Left ventricle myocardium inferior (tissue), 1 donor: Measurements from ENCODE around the gene FKBP1B. TPM values are rescaled to one million over a fixed set of nuclear protein-coding genes. Genes with fewer than 3 reads are reported as not detected.

Source experiments
- DNase-seq: peaks from one replicate; pipeline ENCODE4 v3.0.0-alpha.2; 2020
- H3K27ac ChIP-seq: fragments of 200-600 bp; replicated peaks from 2 replicates; pipeline ENCODE4 v1.8.0; 2021
- H3K27me3 ChIP-seq: fragments of 200-600 bp; 2 replicates; pipeline ENCODE4 v1.8.0; 2021; ENCODE audit warnings: low read depth
- H3K36me3 ChIP-seq: fragments of 200-600 bp; 2 replicates; pipeline ENCODE4 v1.8.0; 2021
- H3K4me1 ChIP-seq: fragments of 200-600 bp; 2 replicates; pipeline ENCODE4 v1.8.0; 2021
- H3K4me3 ChIP-seq: fragments of 200-600 bp; 2 replicates; pipeline ENCODE4 v1.8.0; 2021; ENCODE audit warnings: mild to moderate bottlenecking, moderate library complexity
- H3K9me3 ChIP-seq: fragments of 200-600 bp; replicated peaks from 2 replicates; pipeline ENCODE4 v1.8.0; 2021
- intact Hi-C: fragments of 100-400 bp; cut with micrococcal nuclease; formaldehyde crosslinking; loops from one replicate; pipeline ENCODE4 v1.11.0; 2022
- total RNA-seq: library from RNA; stranded (reverse); fragmentation: NEBNext Ultra II Directional; extraction: Animal tissue kit (Norgen Biotek cat#: 25700); gene quantifications from one replicate; pipeline ENCODE4 v1.2.1, GENCODE V29; 2021
- TF ChIP-seq, protein P1 (sequence below): fragments of 200-600 bp; IDR thresholded peaks from 2 replicates; pipeline ENCODE4 v1.8.0; 2021; ENCODE audit warnings: antibody characterized with exemption, mild to moderate bottlenecking, borderline replicate concordance
- donor health status: DM: no; HTN: yes; CAD: no; lungs with severe emphysema.

The FKBP1B gene
- total RNA-seq, 1 donor from 2014 or later = 2.1 TPM

DNA sequence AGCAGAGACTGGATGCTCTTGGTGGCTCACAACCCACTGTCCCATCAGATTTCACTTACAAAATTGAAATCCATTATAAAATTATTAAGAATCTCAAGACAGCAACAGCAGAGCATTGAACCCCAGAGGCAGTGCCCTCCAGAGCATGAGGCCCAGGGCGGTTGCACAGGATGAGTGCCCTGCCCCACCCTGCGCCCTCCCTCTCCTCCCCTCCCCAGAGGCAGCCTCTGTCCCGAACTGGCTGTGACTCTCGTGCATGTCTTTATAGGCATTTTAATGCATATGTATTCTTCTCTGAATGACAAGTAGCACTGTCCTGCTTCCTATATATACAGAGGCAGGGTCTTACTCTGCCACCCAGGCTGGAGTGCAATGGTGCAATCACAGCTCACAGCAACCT, 29.3 kb upstream of the FKBP1B start:
- H3K27me3 ChIP-seq = no peaks in the 10 kb centered on the region
- no peaks in the 10 kb centered on the region for H3K4me1 ChIP-seq
- H3K27ac ChIP-seq = no peak overlapping the region
- DNase-seq = no peak
- no peak overlapping the region for H3K4me3 ChIP-seq
- no peaks in the 10 kb centered on the region for H3K9me3 ChIP-seq
- peaks cover 15% of the 10 kb centered on the region for H3K36me3 ChIP-seq
- intact Hi-C loops = no loop called here
- TF ChIP-seq, protein P1, sequence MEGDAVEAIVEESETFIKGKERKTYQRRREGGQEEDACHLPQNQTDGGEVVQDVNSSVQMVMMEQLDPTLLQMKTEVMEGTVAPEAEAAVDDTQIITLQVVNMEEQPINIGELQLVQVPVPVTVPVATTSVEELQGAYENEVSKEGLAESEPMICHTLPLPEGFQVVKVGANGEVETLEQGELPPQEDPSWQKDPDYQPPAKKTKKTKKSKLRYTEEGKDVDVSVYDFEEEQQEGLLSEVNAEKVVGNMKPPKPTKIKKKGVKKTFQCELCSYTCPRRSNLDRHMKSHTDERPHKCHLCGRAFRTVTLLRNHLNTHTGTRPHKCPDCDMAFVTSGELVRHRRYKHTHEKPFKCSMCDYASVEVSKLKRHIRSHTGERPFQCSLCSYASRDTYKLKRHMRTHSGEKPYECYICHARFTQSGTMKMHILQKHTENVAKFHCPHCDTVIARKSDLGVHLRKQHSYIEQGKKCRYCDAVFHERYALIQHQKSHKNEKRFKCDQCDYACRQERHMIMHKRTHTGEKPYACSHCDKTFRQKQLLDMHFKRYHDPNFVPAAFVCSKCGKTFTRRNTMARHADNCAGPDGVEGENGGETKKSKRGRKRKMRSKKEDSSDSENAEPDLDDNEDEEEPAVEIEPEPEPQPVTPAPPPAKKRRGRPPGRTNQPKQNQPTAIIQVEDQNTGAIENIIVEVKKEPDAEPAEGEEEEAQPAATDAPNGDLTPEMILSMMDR = no peak

DNA sequence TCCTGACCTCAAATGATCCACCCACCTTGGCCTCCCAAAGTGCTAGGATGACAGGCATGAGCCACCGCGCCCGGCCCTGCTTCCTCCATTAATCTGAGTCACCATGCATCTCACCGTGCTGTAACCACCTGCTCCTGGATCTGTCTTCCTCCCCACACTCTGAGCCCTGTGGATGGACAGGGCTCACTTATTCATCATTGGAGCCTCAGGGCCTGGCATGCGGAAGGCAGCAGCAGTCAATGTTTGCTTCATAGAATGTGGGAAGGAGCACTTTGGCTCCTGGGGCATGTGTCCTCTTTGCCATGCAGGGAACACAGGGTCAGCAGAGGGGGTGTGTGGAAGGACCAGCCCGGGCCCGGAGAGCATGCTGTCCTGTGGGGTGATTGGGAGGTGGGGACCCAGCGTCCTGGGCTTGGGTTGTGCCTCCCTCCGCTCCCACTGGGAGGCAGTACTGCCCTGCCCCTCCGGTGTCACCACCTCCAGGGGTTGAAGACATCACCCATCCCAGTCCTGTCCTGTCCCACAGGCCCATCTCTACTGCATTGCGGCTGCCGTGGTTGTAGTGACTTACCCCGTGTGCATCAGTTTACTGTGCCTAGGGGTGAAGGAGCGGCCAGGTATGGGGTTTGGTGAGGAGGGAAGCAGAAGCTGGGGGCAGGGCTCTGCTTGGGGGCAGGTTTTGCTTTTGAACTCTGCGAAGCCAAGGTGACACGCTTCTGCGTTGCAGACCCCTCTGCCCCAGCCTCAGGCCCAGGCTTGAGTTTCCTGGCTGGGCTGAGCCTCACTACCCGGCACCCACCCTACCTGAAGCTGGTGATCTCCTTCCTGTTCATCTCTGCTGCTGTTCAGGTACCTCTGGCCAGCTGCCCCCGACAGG, 28.2 kb upstream of the FKBP1B start:
- TF ChIP-seq, protein P1 = peak; percentile 31
- DNase-seq = no peak
- intact Hi-C loops = no loop called here

GRCh38 chr2:24022324-24022974, 27.1 kb upstream of the FKBP1B start:
- Histone ChIP-seq H3K9me3 (no peaks in the 10 kb centered on the region), H3K4me1 (no peaks in the 10 kb centered on the region), H3K27me3 (no peaks in the 10 kb centered on the region), H3K27ac (no peak overlapping the region), H3K36me3 (peaks cover 28% of the 10 kb centered on the region), H3K4me3 (no peak overlapping the region)
- TF ChIP-seq, protein P1 = no peak
- no peak for DNase-seq
- intact Hi-C loops = no loop called here

More for the DNA sequence above, 28.2 kb upstream of the FKBP1B start:
- no peaks in the 10 kb centered on the region for H3K9me3 ChIP-seq
- peaks cover 18% of the 10 kb centered on the region for H3K36me3 ChIP-seq
- no peak overlapping the region for H3K4me3 ChIP-seq
- no peak overlapping the region for H3K27ac ChIP-seq
- no peaks in the 10 kb centered on the region for H3K4me1 ChIP-seq
- H3K27me3 ChIP-seq = no peaks in the 10 kb centered on the region

GRCh38 chr2:24022975-24023575, 26.5 kb upstream of the FKBP1B start:
- H3K27ac ChIP-seq = no peak overlapping the region
- no peak for DNase-seq
- intact Hi-C loops = no loop called here
- no peaks in the 10 kb centered on the region for H3K9me3 ChIP-seq
- H3K27me3 ChIP-seq = no peaks in the 10 kb centered on the region
- H3K4me1 ChIP-seq = no peaks in the 10 kb centered on the region
- TF ChIP-seq, protein P1 = no peak
- peaks cover 31% of the 10 kb centered on the region for H3K36me3 ChIP-seq
- H3K4me3 ChIP-seq = no peak overlapping the region

- Histone ChIP-seq H3K27me3 (no peaks in the 10 kb centered on the region), H3K27ac (no peak overlapping the region), H3K36me3 (peaks cover 40% of the 10 kb centered on the region), H3K4me3 (no peak overlapping the region), H3K4me1 (no peaks in the 10 kb centered on the region), H3K9me3 (no peaks in the 10 kb centered on the region)
- TF ChIP-seq, protein P1 = peak; percentile 16
- no peak for DNase-seq
- intact Hi-C loops = no loop called here
Observed at GRCh38 chr2:24024018-24024417, 25.5 kb upstream of the FKBP1B start.
